Mesodermal cell (in vitro differentiated cells): ENCODE data around the gene STC2. TPM values are rescaled to one million over a fixed set of nuclear protein-coding genes. Genes with fewer than 3 reads are reported as not detected.
"Not testable (repeated sequence)": the region's sequence is repeated elsewhere in the genome, so short reads cannot be mapped to it uniquely, and the experiment has no call there.

Source experiments
- H3K27ac ChIP-seq: 2 replicates; pipeline ENCODE4 v1.7.0; 2013; ENCODE audit warnings: mild to moderate bottlenecking, low read depth, low read length, moderate library complexity; ENCODE audit not compliant: severe bottlenecking
- H3K36me3 ChIP-seq: 2 replicates; pipeline ENCODE4 v1.7.1; 2013; ENCODE audit warnings: mild to moderate bottlenecking, low read length, moderate library complexity; ENCODE audit not compliant: control insufficient read depth, insufficient read depth
- H3K4me1 ChIP-seq: one replicate; pipeline ENCODE4 v1.7.1; 2013; ENCODE audit warnings: mild to moderate bottlenecking, low read length; ENCODE audit not compliant: insufficient read depth, control insufficient read depth, poor library complexity, severe bottlenecking
- H3K4me3 ChIP-seq: 2 replicates; pipeline ENCODE4 v1.7.0; 2013; ENCODE audit warnings: low read length, control low read depth, mild to moderate bottlenecking; ENCODE audit not compliant: insufficient read depth, poor library complexity, severe bottlenecking; ENCODE audit errors: extremely low read depth
- H3K9me3 ChIP-seq: 2 replicates; pipeline ENCODE4 v1.7.1; 2013; ENCODE audit warnings: mild to moderate bottlenecking, low read length, moderate library complexity; ENCODE audit not compliant: control insufficient read depth
- WGBS, 2 experiments: methylation state at CpG; one replicate each; pipeline ENCODE4 v1.1.5; 2013; ENCODE audit warnings: missing lambda C conversion rate in 2 of 2; ENCODE audit not compliant: insufficient coverage in 2 of 2; 5-methylcytosine and 5-hydroxymethylcytosine counted together
- polyA plus RNA-seq, 2 experiments: library from polyadenylated mRNA; stranded (reverse); fragments of 50-300 nt; gene quantifications; one replicate each; pipeline ENCODE4 v1.2.3, GENCODE V29; 2013

Gene STC2
- 17.1 TPM for polyA plus RNA-seq (2013, experiment 1 of 2)
- 17.3 TPM for polyA plus RNA-seq (2013, experiment 2 of 2)

GRCh38 chr5:173327948-173328843 is at the start of gene STC2:
Gene STC2 (minus strand): TSS chr5:173328414. CDS start chr5:173328193, 221 bp downstream.
- H3K4me1 ChIP-seq, result peaks cover 15% of the 10 kb centered on the region
- no peaks in the 10 kb centered on the region for H3K9me3 ChIP-seq
- peak within 1 kb of the TSS; percentile 57 for H3K27ac ChIP-seq
- WGBS, 2 experiments, result 0 to 1% methylated on average over 50 to 70 of the region's 72 CpGs
- H3K36me3 ChIP-seq, result peaks cover 26% of the 10 kb centered on the region
- peak within 1 kb of the TSS; percentile 64 for H3K4me3 ChIP-seq

GRCh38 chr5:173371400-173371799 is 43.2 kb upstream of the STC2 start:
- WGBS, 2 experiments, result 69% methylated on average over 1 of the region's 2 CpGs; no CpG with 5 or more reads in 1 of the 2 experiments
- H3K4me3 ChIP-seq, result no peak overlapping the region
- no peaks in the 10 kb centered on the region for H3K9me3 ChIP-seq
- H3K36me3 ChIP-seq, result no peaks in the 10 kb centered on the region
- H3K4me1 ChIP-seq, result peaks cover 6% of the 10 kb centered on the region
- H3K27ac ChIP-seq, result no peak overlapping the region

GRCh38 chr5:173363406-173363805 is 35.2 kb upstream of the STC2 start:
- not testable (repeated sequence) for H3K4me3 ChIP-seq, H3K27ac ChIP-seq, H3K36me3 ChIP-seq, H3K4me1 ChIP-seq, H3K9me3 ChIP-seq
- WGBS, 2 experiments, result 86 to 100% methylated on average over 1 of the region's 1 CpG

- Histone ChIP-seq H3K27ac (no peak overlapping the region), H3K36me3 (no peaks in the 10 kb centered on the region), H3K4me3 (no peak overlapping the region), H3K4me1 (peaks cover 4% of the 10 kb centered on the region), H3K9me3 (no peaks in the 10 kb centered on the region)
- WGBS, 2 experiments, result 96 to 100% methylated on average over 3 to 4 of the region's 5 CpGs
Measured at GRCh38 chr5:173355561-173355960, 27.3 kb upstream of the STC2 start.

GRCh38 chr5:173354645-173355044 is 26.4 kb upstream of the STC2 start:
- H3K4me3 ChIP-seq, result no peak overlapping the region
- no peaks in the 10 kb centered on the region for H3K9me3 ChIP-seq
- WGBS, 2 experiments, result 69 to 100% methylated on average over 1 to 2 of the region's 2 CpGs
- peaks cover 4% of the 10 kb centered on the region for H3K4me1 ChIP-seq
- H3K36me3 ChIP-seq, result no peaks in the 10 kb centered on the region
- no peak overlapping the region for H3K27ac ChIP-seq

- 93 to 95% methylated on average over 14 to 17 of the region's 24 CpGs for WGBS, 2 experiments
- no peak overlapping the region for H3K4me3 ChIP-seq
- H3K27ac ChIP-seq, result no peak overlapping the region
- H3K4me1 ChIP-seq, result peaks cover 4% of the 10 kb centered on the region
- H3K36me3 ChIP-seq, result no peaks in the 10 kb centered on the region
- no peaks in the 10 kb centered on the region for H3K9me3 ChIP-seq
Measured at GRCh38 chr5:173352366-173353349, 24.4 kb upstream of the STC2 start.

GRCh38 chr5:173342813-173343755 is 14.9 kb upstream of the STC2 start:
- H3K4me1 ChIP-seq, result peaks cover 5% of the 10 kb centered on the region
- H3K36me3 ChIP-seq, result no peaks in the 10 kb centered on the region
- no peaks in the 10 kb centered on the region for H3K9me3 ChIP-seq
- WGBS, 2 experiments, result 94 to 95% methylated on average over 11 to 13 of the region's 13 CpGs
- no peak overlapping the region for H3K27ac ChIP-seq
- no peak overlapping the region for H3K4me3 ChIP-seq

- Histone ChIP-seq H3K4me3 (no peak overlapping the region), H3K9me3 (no peaks in the 10 kb centered on the region), H3K4me1 (peaks cover 5% of the 10 kb centered on the region), H3K27ac (no peak overlapping the region), H3K36me3 (no peaks in the 10 kb centered on the region)
- WGBS, 2 experiments, result 75% methylated on average over 5 to 6 of the region's 7 CpGs
Measured at GRCh38 chr5:173341961-173342430, 13.8 kb upstream of the STC2 start.

- WGBS, 2 experiments, result 79 to 84% methylated on average over 6 of the region's 6 CpGs
- Histone ChIP-seq H3K9me3 (no peaks in the 10 kb centered on the region), H3K36me3 (no peaks in the 10 kb centered on the region), H3K4me3 (no peak overlapping the region), H3K27ac (no peak overlapping the region), H3K4me1 (peaks cover 5% of the 10 kb centered on the region)
Measured at GRCh38 chr5:173340984-173341383, 12.8 kb upstream of the STC2 start.
